H1 (cell line): ENCODE measurements around the gene ZMYND10. TPM values are rescaled to one million over a fixed set of nuclear protein-coding genes. Genes with fewer than 3 reads are reported as not detected.
A peak's percentile ranks its signal among the peaks of the same experiment; 100 is the strongest.

Experiments
- CTCF ChIA-PET: fragments of 300-600 bp; sonication (Branson Sonifier 250); formaldehyde crosslinking; loops from one replicate; lab custom pipeline; 2021; ENCODE audit not compliant: partially characterized antibody; lab: Charles Lee
- POLR2A ChIA-PET: fragments of 300-600 bp; sonication (Branson Sonifier 250); formaldehyde crosslinking; loops from one replicate; lab custom pipeline; 2021; ENCODE audit warnings: inconsistent platforms; ENCODE audit not compliant: partially characterized antibody; lab: Charles Lee
- DNase-seq, 2 experiments: peaks; one replicate each; pipeline versions ENCODE4 v3.0.0 to v3.0.0-alpha.2; 2010 to 2022; ENCODE audit warnings: low spot score in 2 of 2, low read depth in 1 of 2, mixed read lengths in 1 of 2
- FAIRE-seq: peaks from 2 replicates; lab custom pipeline; 2011; peaks lifted over from hg19 to GRCh38; lab: Jason Lieb, UNC
- H2AFZ ChIP-seq: 2 replicates; pipeline ENCODE4 v1.8.1; 2012; ENCODE audit warnings: low read length, inconsistent platforms
- H2AK5ac ChIP-seq: 2 replicates; pipeline ENCODE4 v1.6.1; 2013; ENCODE audit warnings: low read depth, low read length
- H2BK120ac ChIP-seq: replicated peaks from 2 replicates; pipeline ENCODE3; 2013; ENCODE audit warnings: low read depth, low read length, inconsistent platforms
- H2BK12ac ChIP-seq: 2 replicates; pipeline ENCODE4 v1.6.1; 2013; ENCODE audit warnings: low read depth, low read length
- H2BK15ac ChIP-seq: 2 replicates; pipeline ENCODE4 v1.6.1; 2013; ENCODE audit warnings: low read length
- H2BK20ac ChIP-seq: 2 replicates; pipeline ENCODE4 v1.6.1; 2013; ENCODE audit warnings: low read length
- H2BK5ac ChIP-seq: 2 replicates; pipeline ENCODE4 v1.6.1; 2013; ENCODE audit warnings: low read depth, low read length
- H3K14ac ChIP-seq: 2 replicates; pipeline ENCODE4 v1.6.1; 2013; ENCODE audit warnings: inconsistent platforms; ENCODE audit not compliant: insufficient read length
- H3K18ac ChIP-seq: 2 replicates; pipeline ENCODE4 v1.6.1; 2013; ENCODE audit warnings: low read length; ENCODE audit errors: extremely low read depth
- H3K23ac ChIP-seq: 2 replicates; pipeline ENCODE4 v1.6.1; 2013; ENCODE audit warnings: inconsistent platforms; ENCODE audit not compliant: insufficient read length
- H3K23me2 ChIP-seq: 2 replicates; pipeline ENCODE4 v1.6.1; 2013; ENCODE audit warnings: low read depth, low read length
- H3K27ac ChIP-seq: 2 replicates; pipeline ENCODE4 v1.6.1; 2011; ENCODE audit warnings: low read depth, low read length, inconsistent platforms
- H3K27me3 ChIP-seq, 4 experiments: replicated peaks in 1 of 4; 1 replicate in 1 of 4; 2 replicates in 3 of 4; pipeline versions ENCODE4 v1.6.1 to v1.8.1; 2011 to 2013; ENCODE audit warnings: low read length in 3 of 4, mild to moderate bottlenecking in 3 of 4, inconsistent platforms in 2 of 4, mixed read lengths in 2 of 4, moderate library complexity in 1 of 4; ENCODE audit not compliant: control insufficient read depth in 3 of 4, insufficient read depth in 3 of 4; ENCODE audit errors: extremely low read depth in 1 of 4
- H3K36me3 ChIP-seq, 4 experiments: 2 replicates each; pipeline versions ENCODE4 v1.6.1 to v1.8.1; 2011 to 2013; ENCODE audit warnings: mild to moderate bottlenecking in 4 of 4, low read length in 3 of 4, moderate library complexity in 2 of 4, control low read depth in 1 of 4, inconsistent platforms in 1 of 4; ENCODE audit not compliant: insufficient read depth in 4 of 4, control insufficient read depth in 2 of 4
- H3K4ac ChIP-seq: replicated peaks from 2 replicates; pipeline ENCODE3; 2013; ENCODE audit warnings: low read length, low read depth, mixed read lengths, inconsistent platforms; ENCODE audit not compliant: insufficient read length
- H3K4me1 ChIP-seq, 4 experiments: replicated peaks in 1 of 4; 1 replicate in 1 of 4; 2 replicates in 3 of 4; pipeline versions ENCODE4 v1.6.1 to v1.8.1; 2011 to 2013; ENCODE audit warnings: low read length in 3 of 4, inconsistent platforms in 2 of 4, mixed read lengths in 1 of 4; ENCODE audit not compliant: insufficient read depth in 4 of 4, control insufficient read depth in 3 of 4
- H3K4me2 ChIP-seq, 2 experiments: 2 replicates each; pipeline versions ENCODE4 v1.6.1 to v1.8.1; 2011 to 2013; ENCODE audit warnings: low read depth in 2 of 2, low read length in 2 of 2, control low read depth in 1 of 2, inconsistent platforms in 1 of 2, mild to moderate bottlenecking in 1 of 2; ENCODE audit not compliant: insufficient read depth in 1 of 2
- H3K4me3 ChIP-seq, 4 experiments: fragments of 200-600, 300-600 bp in 1 of 4; sonication (generic), shearing (Covaris generic), sonication (Bioruptor Twin) in 1 of 4; 2 replicates each; pipeline versions ENCODE4 v1.5.1 to v1.8.1; 2011 to 2016; ENCODE audit warnings: low read length in 4 of 4, low read depth in 3 of 4, control low read depth in 2 of 4, inconsistent platforms in 2 of 4, mild to moderate bottlenecking in 2 of 4, mixed read lengths in 1 of 4, moderate library complexity in 1 of 4; ENCODE audit not compliant: insufficient read depth in 2 of 4; ENCODE audit errors: extremely low read depth in 1 of 4
- H3K56ac ChIP-seq: replicated peaks from 2 replicates; pipeline ENCODE3; 2013; ENCODE audit warnings: low read depth, mild to moderate bottlenecking, mixed read lengths, low read length, inconsistent platforms; ENCODE audit not compliant: insufficient read length
- H3K79me1 ChIP-seq: 2 replicates; pipeline ENCODE4 v1.6.1; 2013; ENCODE audit warnings: low read depth, low read length, control low read depth
- H3K79me2 ChIP-seq, 2 experiments: 2 replicates each; pipeline versions ENCODE4 v1.6.1 to v1.8.1; 2012 to 2013; ENCODE audit warnings: low read length in 2 of 2, mild to moderate bottlenecking in 2 of 2, inconsistent platforms in 1 of 2; ENCODE audit not compliant: insufficient read depth in 2 of 2, control insufficient read depth in 1 of 2
- H3K9ac ChIP-seq, 4 experiments: replicated peaks in 1 of 4; 1 replicate in 1 of 4; 2 replicates in 3 of 4; pipeline versions ENCODE4 v1.6.1 to v1.8.1; 2011 to 2013; ENCODE audit warnings: low read depth in 3 of 4, low read length in 3 of 4, control low read depth in 2 of 4, mild to moderate bottlenecking in 2 of 4, moderate library complexity in 2 of 4, inconsistent platforms in 1 of 4; ENCODE audit errors: extremely low read depth in 1 of 4
- H3K9me3 ChIP-seq, 2 experiments: 2 replicates each; pipeline versions ENCODE4 v1.6.1 to v1.8.1; 2012 to 2013; ENCODE audit warnings: mild to moderate bottlenecking in 2 of 2, moderate library complexity in 2 of 2, control low read depth in 1 of 2, inconsistent platforms in 1 of 2, low read depth in 1 of 2, low read length in 1 of 2, mixed read lengths in 1 of 2; ENCODE audit not compliant: insufficient read depth in 2 of 2
- H4K20me1 ChIP-seq, 2 experiments: replicated peaks in 1 of 2; 2 replicates each; pipeline versions ENCODE3 to v1.8.1; 2011 to 2013; ENCODE audit warnings: inconsistent platforms in 2 of 2, low read length in 2 of 2, mild to moderate bottlenecking in 1 of 2; ENCODE audit not compliant: insufficient read depth in 2 of 2, control insufficient read depth in 1 of 2
- H4K5ac ChIP-seq: 2 replicates; pipeline ENCODE4 v1.6.1; 2013; ENCODE audit warnings: low read length, low read depth, mixed read lengths, inconsistent platforms; ENCODE audit not compliant: insufficient read length
- H4K8ac ChIP-seq: 2 replicates; pipeline ENCODE4 v1.8.0; 2013; ENCODE audit warnings: mild to moderate bottlenecking, moderate library complexity, low read length, inconsistent platforms; ENCODE audit not compliant: insufficient read depth; ENCODE audit errors: extremely low read depth
- H4K91ac ChIP-seq: replicated peaks from 2 replicates; pipeline ENCODE3; 2013; ENCODE audit warnings: low read length, mixed read lengths, inconsistent platforms; ENCODE audit not compliant: insufficient read length
- EGR1 ChIP-seq: IDR thresholded peaks from 2 replicates; pipeline ENCODE4 v1.6.1; 2011; ENCODE audit warnings: low read depth, low read length, borderline replicate concordance
- FOSL1 ChIP-seq: IDR thresholded peaks from 2 replicates; pipeline ENCODE4 v1.6.1; 2011; ENCODE audit warnings: mild to moderate bottlenecking, low read depth, low read length, moderate library complexity; ENCODE audit not compliant: insufficient read depth
- GTF2F1 ChIP-seq: IDR thresholded peaks from 2 replicates; pipeline ENCODE4 v1.6.1; 2012; ENCODE audit warnings: low read depth, low read length, improper control_type of control experiment, borderline replicate concordance
- KDM4A ChIP-seq: IDR thresholded peaks from one replicate; pipeline ENCODE4 v1.7.1; 2012; ENCODE audit warnings: low read depth, mild to moderate bottlenecking, moderate library complexity, low read length, inconsistent platforms; ENCODE audit not compliant: severe bottlenecking
- MAX ChIP-seq: IDR thresholded peaks from 2 replicates; pipeline ENCODE4 v1.6.1; 2012; ENCODE audit warnings: inconsistent platforms
- NRF1 ChIP-seq: IDR thresholded peaks from 2 replicates; pipeline ENCODE4 v1.6.1; 2011; ENCODE audit warnings: mild to moderate bottlenecking, low read depth, low read length, improper control_type of control experiment
- SP4 ChIP-seq: IDR thresholded peaks from 2 replicates; pipeline ENCODE4 v1.6.1; 2012; ENCODE audit warnings: low read length, inconsistent platforms
- TAF1 ChIP-seq: IDR thresholded peaks from 2 replicates; pipeline ENCODE4 v1.6.1; 2011; ENCODE audit warnings: mild to moderate bottlenecking, low read depth, low read length
- YY1 ChIP-seq: IDR thresholded peaks from 2 replicates; pipeline ENCODE4 v1.6.1; 2011; ENCODE audit warnings: low read depth, mild to moderate bottlenecking, low read length
- WGBS, 2 experiments: shearing (Covaris generic) in 1 of 2; methylation state at CpG; one replicate each; pipeline versions ENCODE4 v1.1.6 to v1.1.7; 2013 to 2015; ENCODE audit warnings: low lambda C conversion rate in 2 of 2, mixed read lengths in 2 of 2, inconsistent platforms in 1 of 2, low coverage in 1 of 2, missing lambda C conversion rate in 1 of 2; ENCODE audit not compliant: insufficient replicate concordance in 2 of 2, insufficient coverage in 1 of 2, insufficient read length in 1 of 2; ENCODE audit errors: extremely low coverage in 1 of 2, missing lambda C conversion rate in 1 of 2; 5-methylcytosine and 5-hydroxymethylcytosine counted together
- long read RNA-seq, 2 experiments: library from RNA in 1 of 2; library from capped mRNA in 1 of 2; stranded (forward); transcript quantifications; one replicate each; pipeline ENCODE4 v2.0.0, GENCODE V29; 2021; ENCODE audit warnings: inconsistent platforms in 1 of 2
- polyA minus RNA-seq, 3 experiments: library from RNA; depleted of rRNA, polyadenylated mRNA; stranded (reverse); fragments of >200 nt; gene quantifications; 1 replicate in 2 of 3; 2 replicates in 1 of 3; pipeline ENCODE4 v1.2.3, GENCODE V29; 2011
- polyA plus RNA-seq, 7 experiments: library from polyadenylated mRNA; depleted of rRNA in 3 of 7; stranded (reverse) in 5 of 7; unstranded in 2 of 7; fragments of >200 nt in 5 of 7; fragments of 200-250 nt in 2 of 7; gene quantifications; 1 replicate in 5 of 7; 2 replicates in 1 of 7; 4 replicates in 1 of 7; pipeline versions ENCODE4 v1.2.1 to v1.2.3, GENCODE V29; 2011 to 2013; ENCODE audit warnings: missing spikeins in 2 of 7, mixed read lengths in 2 of 7
- total RNA-seq: library from RNA; stranded (reverse); fragmentation: NEBNext Ultra II Directional; extraction: Animal tissue kit (Norgen Biotek cat#: 25700); gene quantifications from 2 replicates; pipeline ENCODE4 v1.2.1, GENCODE V29; 2021

The ZMYND10 gene
- total RNA-seq (0.54 and 0.56 TPM in 2 replicates), polyA plus RNA-seq (2011; rRNA removed) (0.79 and 0.93 TPM in 2 replicates), polyA minus RNA-seq (2011; rRNA and poly(A)+ RNA removed) (0.32 TPM in 2 replicates)
- 0.96 TPM for polyA plus RNA-seq (2011; cell fraction: cytosol; rRNA removed)
- 2.1 TPM for polyA plus RNA-seq (2011; cell fraction: nucleus; rRNA removed)
- 0.18 to 0.96 TPM (median 0.41 TPM) in 4 replicates for polyA plus RNA-seq (2012, experiment 1 of 2)
- 0.20 TPM for polyA plus RNA-seq (2012, experiment 2 of 2)
- 0.67 TPM for polyA plus RNA-seq (2013, experiment 1 of 2)
- 0.40 TPM for polyA plus RNA-seq (2013, experiment 2 of 2)
- polyA minus RNA-seq (2011; cell fraction: cytosol; rRNA and poly(A)+ RNA removed) = not detected
- polyA minus RNA-seq (2011; cell fraction: nucleus; rRNA and poly(A)+ RNA removed) = 0.50 TPM
- long read RNA-seq, experiment 1 = 0 reads
- long read RNA-seq, experiment 2, partial matches to known transcripts = 0 of 2 reads
- long read RNA-seq, experiment 2, other reads (novel, unspliced or antisense) = 0 of 2 reads

GRCh38 chr3:50345586-50346234 lies at the start of gene ZMYND10:
Gene ZMYND10, minus strand, starts transcription at chr3:50345732. Its CDS starts 153 bp downstream, at chr3:50345579.
- no peak within 1 kb of the TSS for H3K4ac ChIP-seq
- H3K9ac ChIP-seq = no peak within 1 kb of the TSS
- peak in 1 of 2 experiments; percentile 96 for DNase-seq
- POLR2A ChIA-PET = interaction anchor here (0.9 to 1.7 kb wide), 5 partner anchors 9 to 155 kb away, joined by 3 to 9 read pairs (median 3); no protein-coding TSS in a partner anchor
- H3K4me3 ChIP-seq = peak within 1 kb of the TSS; percentile 18 to 58 (median 41); a peak in 7 of 8 replicates
- no peak within 1 kb of the TSS for H2BK5ac ChIP-seq
- no peaks in the 10 kb centered on the region for H3K9me3 ChIP-seq
- no peak within 1 kb of the TSS for H3K14ac ChIP-seq
- H2BK20ac ChIP-seq = no peak within 1 kb of the TSS
- no peak within 1 kb of the TSS for H2BK12ac ChIP-seq
- H3K36me3 ChIP-seq = peaks cover 0 to 3% (median 0%) of the 10 kb centered on the region in 4 experiments; a peak in 2 of 8 replicates
- no peak within 1 kb of the TSS; the same call in 1 of the 2 replicates for H2AK5ac ChIP-seq
- no peak within 1 kb of the TSS for H3K56ac ChIP-seq
- peaks cover 3% of the 10 kb centered on the region in 2 experiments for H4K20me1 ChIP-seq
- H3K79me2 ChIP-seq = no peaks in the 10 kb centered on the region
- peaks cover 16% of the 10 kb centered on the region for H3K23me2 ChIP-seq
- H3K27me3 ChIP-seq = peaks cover 10 to 42% (median 33%) of the 10 kb centered on the region in 4 experiments
- H4K5ac ChIP-seq = no peak within 1 kb of the TSS
- H4K8ac ChIP-seq = peak within 1 kb of the TSS; percentile 6; the same call in 1 of the 2 replicates
- H4K91ac ChIP-seq = no peak within 1 kb of the TSS
- peak within 1 kb of the TSS; percentile 94 for H2AFZ ChIP-seq
- no peak within 1 kb of the TSS for H3K27ac ChIP-seq
- peak; percentile 78 for FAIRE-seq
- no peak within 1 kb of the TSS for H2BK120ac ChIP-seq
- CTCF ChIA-PET = interaction anchor here (0.5 to 13.4 kb wide), 12 partner anchors 8 to 1039 kb away, joined by 3 to 136 read pairs (median 13); partner anchors contain the start of gene TMEM115
- H2BK15ac ChIP-seq = 0 out of 2 replicates have a peak within 1 kb of the TSS, but pooled peaks have one; percentile 92
- H3K79me1 ChIP-seq = no peaks in the 10 kb centered on the region
- peaks cover 0 to 18% (median 12%) of the 10 kb centered on the region in 4 experiments; a peak in 6 of 7 replicates for H3K4me1 ChIP-seq
- 19% methylated on average over 36 of the region's 45 CpGs; no CpG with 5 or more reads in 1 of the 2 experiments for WGBS, 2 experiments
- H3K23ac ChIP-seq = no peak within 1 kb of the TSS
- H3K4me2 ChIP-seq = peak within 1 kb of the TSS; percentile 61 to 96
- peak within 1 kb of the TSS; percentile 96 for H3K18ac ChIP-seq
- TF ChIP-seq NRF1 (peak; percentile 87), YY1 (peak; percentile 58; the same call in 1 of the 2 replicates), SP4 (no peak), FOSL1 (peak; percentile 18; the same call in 1 of the 2 replicates), MAX (peak; percentile 8; the same call in 1 of the 2 replicates), GTF2F1 (no peak), TAF1 (0 out of 2 replicates have a peak, but pooled peaks have one; percentile 25), EGR1 (peak; percentile 48; the same call in 1 of the 2 replicates), KDM4A (peak; percentile 58)
